Activated T-cell treated with anti-CD3 and anti-CD28 coated beads for 1 hour (primary cell): Measurements from ENCODE around the gene RGS19.
"Not testable (repeated sequence)": the region's sequence is repeated elsewhere in the genome, so short reads cannot be mapped to it uniquely, and the experiment has no call there.

Experiments
- DNase-seq: peaks from one replicate; pipeline ENCODE4 v3.0.0-alpha.2; 2020; ENCODE audit warnings: low read depth

The RGS19 gene

GRCh38 chr20:64092258-64093012 lies 13.1 kb upstream of the RGS19 start:
- no peak for DNase-seq

- DNase-seq: no peak
These were observed 12.5 kb upstream of the RGS19 start for GRCh38 chr20:64091770-64092169.

GRCh38 chr20:64091340-64091739 lies 12.0 kb upstream of the RGS19 start:
- DNase-seq: no peak

- DNase-seq: no peak
These were observed 10.8 kb upstream of the RGS19 start for GRCh38 chr20:64090165-64090564.

- DNase-seq: not testable (repeated sequence)
These were observed 9.3 kb upstream of the RGS19 start for GRCh38 chr20:64088586-64088985.

GRCh38 chr20:64087226-64087825 lies 8.0 kb upstream of the RGS19 start:
- DNase-seq: not testable (repeated sequence)

- DNase-seq: no peak
These were observed 7.5 kb upstream of the RGS19 start for GRCh38 chr20:64086801-64087200.

GRCh38 chr20:64084685-64085152 lies 5.4 kb upstream of the RGS19 start:
- DNase-seq: no peak

- DNase-seq: no peak
These were observed 4.7 kb upstream of the RGS19 start, which contains the start of gene LKAAEAR1 for GRCh38 chr20:64083804-64084684. Gene LKAAEAR1, minus strand, starts transcription at chr20:64084398. Its CDS starts 179 bp downstream, at chr20:64084219.

- peak; percentile 54 for DNase-seq
These were observed 4.1 kb upstream of the RGS19 start for GRCh38 chr20:64083378-64083803.

- no peak for DNase-seq
These were observed 3.6 kb upstream of the RGS19 start for GRCh38 chr20:64082820-64083377.

- DNase-seq: no peak
These were observed 2.9 kb upstream of the RGS19 start for GRCh38 chr20:64082126-64082731.

- no peak for DNase-seq
These were observed 2.3 kb upstream of the RGS19 start for GRCh38 chr20:64081624-64081964.

GRCh38 chr20:64080813-64081623 lies 1.7 kb upstream of the RGS19 start:
- DNase-seq: no peak

- peak; percentile 27 for DNase-seq
These were observed 895 bp upstream of the RGS19 start, which contains the start of gene OPRL1 for GRCh38 chr20:64080013-64080812. Gene OPRL1, plus strand, starts transcription at chr20:64080082. Its CDS starts 12,639 bp downstream, at chr20:64092721.

GRCh38 chr20:64078934-64079272 lies 415 bp downstream of the RGS19 start:
- no peak for DNase-seq

GRCh38 chr20:64077876-64078551 lies 1.3 kb downstream of the RGS19 start:
- peak; percentile 50 for DNase-seq

- no peak for DNase-seq
These were observed 1.8 kb downstream of the RGS19 start for GRCh38 chr20:64077541-64077875.

GRCh38 chr20:64077094-64077493 lies 2.2 kb downstream of the RGS19 start:
- DNase-seq: no peak
